Activated T-cell treated with anti-CD3 and anti-CD28 coated beads, Interleukin-2, amount 50 U/mL, for 72 hours (primary cell): ENCODE data around the gene FBXO42. TPM values are rescaled to one million over a fixed set of nuclear protein-coding genes. Genes with fewer than 3 reads are reported as not detected.
"Not testable (repeated sequence)": the region's sequence is repeated elsewhere in the genome, so short reads cannot be mapped to it uniquely, and the experiment has no call there.

Source experiments
- ATAC-seq, 2 donors: fragments of 150-1000 bp; cut with Tn5 transposase; replicated peaks in 1 of 2; 2 replicates each; pipeline ENCODE4 v1.10.0; 2021; ENCODE audit warnings: moderate library complexity in 2 of 2, mild to moderate bottlenecking in 1 of 2
- DNase-seq, 2 donors: peaks; one replicate each; pipeline ENCODE4 v3.0.0; 2021 to 2022; ENCODE audit warnings: mixed read lengths in 1 of 2
- H3K27ac Mint-ChIP-seq: one replicate; pipeline ENCODE4 v1.8.0; 2022; ENCODE audit warnings: mild to moderate bottlenecking, moderate library complexity, mixed read lengths
- H3K27me3 Mint-ChIP-seq: one replicate; pipeline ENCODE4 v1.8.0; 2022; ENCODE audit warnings: low read depth, mixed read lengths
- H3K36me3 Mint-ChIP-seq, 2 donors: one replicate each; pipeline ENCODE4 v1.8.0; 2022; ENCODE audit warnings: mixed read lengths in 2 of 2, mild to moderate bottlenecking in 1 of 2; ENCODE audit not compliant: insufficient read depth in 2 of 2
- H3K4me1 Mint-ChIP-seq: one replicate; pipeline ENCODE4 v1.8.0; 2022; ENCODE audit warnings: low read depth, mixed read lengths
- H3K4me3 Mint-ChIP-seq, 2 donors: one replicate each; pipeline ENCODE4 v1.8.0; 2022; ENCODE audit warnings: mild to moderate bottlenecking in 2 of 2, mixed read lengths in 2 of 2, moderate library complexity in 2 of 2
- H3K9me3 Mint-ChIP-seq, 2 donors: one replicate each; pipeline ENCODE4 v1.8.0; 2022; ENCODE audit warnings: mixed read lengths in 2 of 2
- total RNA-seq, 2 donors: library from RNA; stranded (reverse); gene quantifications; one replicate each; pipeline ENCODE4 v1.2.3, GENCODE V29; 2022

FBXO42 gene
- total RNA-seq, 2 donors from 2014 or later = 18.2 to 23.7 TPM

DNA sequence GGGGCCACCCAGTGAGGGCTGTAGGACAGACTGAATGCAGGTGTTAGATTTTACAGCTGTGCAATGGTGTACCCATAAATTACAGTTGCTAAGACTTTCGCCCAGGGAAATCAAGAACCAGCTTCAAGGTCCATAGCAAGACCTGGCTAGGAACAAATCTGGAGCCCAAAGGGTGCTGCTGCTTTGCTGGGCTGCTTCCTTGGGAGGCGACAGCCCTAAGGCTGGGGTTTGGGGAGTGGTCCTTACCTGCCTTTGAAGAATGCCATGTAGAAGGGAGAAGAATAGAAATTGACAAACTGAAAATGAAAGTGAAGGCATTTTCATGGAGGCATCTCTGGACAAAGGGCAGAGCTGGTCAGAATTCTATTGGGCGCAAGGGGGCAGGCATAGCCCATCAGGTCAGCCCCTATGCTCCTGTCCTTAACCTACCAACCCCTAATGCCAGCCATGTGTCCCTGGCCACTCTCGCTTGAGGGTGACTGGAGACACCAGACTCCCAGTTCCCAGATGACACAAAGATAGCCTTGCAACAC is 132.2 kb downstream of the FBXO42 start:
- Mint-ChIP-seq H3K4me3 (no peak overlapping the region), H3K27ac (no peak overlapping the region), H3K9me3 (no peaks in the 10 kb centered on the region), H3K4me1 (peaks cover 30% of the 10 kb centered on the region), H3K27me3 (peaks cover 6% of the 10 kb centered on the region), H3K36me3 (no peaks in the 10 kb centered on the region)
- ATAC-seq (no peak), DNase-seq (no peak)

- ATAC-seq (no peak), DNase-seq (no peak)
- Mint-ChIP-seq H3K9me3 (no peaks in the 10 kb centered on the region), H3K36me3 (no peaks in the 10 kb centered on the region), H3K27me3 (no peaks in the 10 kb centered on the region), H3K4me3 (no peak overlapping the region), H3K27ac (no peak overlapping the region), H3K4me1 (peaks cover 30% of the 10 kb centered on the region)
These were observed 133.6 kb downstream of the FBXO42 start for GRCh38 chr1:16218674-16219071.

DNA sequence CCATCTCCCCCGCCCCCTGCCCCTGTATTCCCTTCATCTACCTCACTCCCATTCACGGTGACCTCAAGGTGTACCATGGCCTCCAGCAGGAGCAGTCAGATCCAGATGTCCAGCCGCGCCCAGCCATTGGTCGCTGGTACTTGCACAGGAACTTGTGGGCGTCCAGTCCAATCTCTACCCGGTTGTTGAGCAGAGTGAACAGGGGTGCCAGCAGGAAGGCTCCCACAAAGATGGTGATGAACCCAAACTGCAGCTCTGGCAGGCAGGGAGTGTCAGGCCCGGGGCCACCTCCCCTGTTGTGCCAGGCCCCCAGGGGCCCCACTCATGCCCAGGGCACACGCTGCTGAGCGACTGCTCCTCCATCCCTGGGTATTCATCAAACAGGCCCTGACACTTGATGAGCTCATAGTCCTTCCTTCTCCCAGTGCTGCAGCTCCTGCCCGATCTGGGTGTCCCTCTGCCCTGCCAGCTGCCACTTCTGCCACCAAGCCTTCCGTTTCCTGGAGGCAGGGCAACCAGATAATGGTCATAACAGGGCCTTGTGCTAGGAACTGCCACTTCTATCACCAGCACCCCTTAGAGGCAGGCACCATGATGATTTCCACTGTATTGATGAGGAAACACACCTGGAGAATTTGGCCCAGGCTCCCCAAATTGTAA is 134.1 kb downstream of the FBXO42 start:
- Mint-ChIP-seq H3K9me3 (no peaks in the 10 kb centered on the region), H3K27me3 (no peaks in the 10 kb centered on the region), H3K27ac (no peak overlapping the region)

DNA sequence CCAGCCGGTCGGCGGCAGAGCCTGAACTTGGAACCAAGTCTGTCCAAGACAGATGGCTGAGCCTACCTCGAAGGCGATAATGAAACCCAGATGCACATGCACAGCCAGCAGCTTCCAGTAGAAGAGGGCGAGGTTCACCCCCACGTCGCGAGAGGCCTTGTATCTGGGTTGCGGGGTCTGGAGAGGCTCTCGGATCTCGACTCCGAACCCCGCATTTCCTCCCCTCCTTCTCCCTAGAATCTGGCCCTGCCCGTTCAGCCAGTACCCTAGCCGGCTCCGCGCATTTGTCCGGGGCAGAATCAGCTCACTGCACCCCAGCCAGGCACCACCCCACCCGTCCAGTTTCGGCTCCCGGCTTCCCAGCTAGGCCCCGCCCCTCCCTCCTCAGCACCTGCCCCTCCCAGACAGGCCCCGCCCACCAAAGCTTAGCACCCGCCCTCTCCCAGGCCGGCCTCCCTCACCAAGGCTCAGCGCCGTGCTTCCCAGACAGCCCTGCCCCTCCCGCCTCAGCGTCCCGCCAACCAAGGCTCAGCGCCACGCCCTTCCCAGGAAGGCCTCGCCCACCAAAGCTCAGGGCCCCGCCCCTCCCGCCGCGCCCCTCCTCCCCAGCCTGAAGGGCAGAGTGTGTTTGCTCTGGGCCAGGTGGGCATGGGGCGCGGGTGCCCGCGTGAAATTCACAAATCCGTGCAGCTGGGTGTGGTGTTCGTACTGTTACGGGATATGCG is 135.1 kb downstream of the FBXO42 start:
- peak; percentile 96 for DNase-seq
- Mint-ChIP-seq H3K27ac (no peak overlapping the region), H3K36me3 (no peaks in the 10 kb centered on the region), H3K9me3 (no peaks in the 10 kb centered on the region), H3K4me1 (peaks cover 30% of the 10 kb centered on the region), H3K4me3 (peak overlapping the region; percentile 87 to 97), H3K27me3 (no peaks in the 10 kb centered on the region)
- peak; percentile 95 to 97 for ATAC-seq

More for the DNA sequence above, 134.1 kb downstream of the FBXO42 start:
- peaks cover 30% of the 10 kb centered on the region for H3K4me1 Mint-ChIP-seq
- DNase-seq = no peak
- peak overlapping the region in 1 of 2 donors; percentile 34 for H3K4me3 Mint-ChIP-seq
- no peaks in the 10 kb centered on the region for H3K36me3 Mint-ChIP-seq
- ATAC-seq = no peak

DNA sequence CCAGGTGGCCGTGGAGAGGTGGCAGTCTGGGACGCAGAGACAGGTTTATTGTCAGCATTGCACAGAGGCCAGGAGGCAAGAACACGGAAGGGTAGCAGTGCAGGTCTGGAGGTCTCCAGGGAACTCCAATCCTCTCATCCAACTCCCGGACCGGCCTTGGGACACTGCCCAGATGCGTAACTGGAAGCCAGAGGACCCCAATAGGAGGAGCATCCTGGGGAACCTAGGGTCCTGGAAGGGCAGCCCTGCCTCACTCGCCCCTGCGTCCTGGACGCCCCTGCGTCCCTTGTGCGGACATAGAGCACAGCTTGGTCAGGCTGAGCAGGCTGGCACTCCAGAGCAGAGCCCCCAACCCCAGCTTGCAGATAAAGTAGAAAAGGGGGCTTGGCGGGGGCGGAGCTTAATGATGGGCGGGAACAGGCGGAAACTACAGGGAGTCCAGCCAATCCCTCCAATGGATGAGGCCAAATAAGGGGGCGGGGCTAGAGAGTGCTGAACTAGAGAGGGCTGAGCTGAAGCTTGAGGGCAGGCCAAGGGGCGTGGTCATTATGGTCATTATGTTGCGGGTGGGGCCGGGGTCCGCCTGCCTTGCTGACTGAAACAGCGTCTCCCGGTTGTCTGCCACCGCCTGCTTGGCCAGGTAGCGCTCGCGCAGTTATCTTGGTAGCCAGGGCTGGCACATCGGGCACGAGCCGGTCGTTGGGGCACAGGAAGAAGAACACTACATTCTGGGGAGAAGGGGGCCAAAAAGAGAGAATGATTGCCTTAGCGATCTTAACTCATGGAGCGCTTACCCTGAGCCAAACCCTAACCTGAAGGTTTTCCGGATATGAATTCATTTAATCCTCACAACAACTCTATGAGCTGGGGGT is 136.2 kb downstream of the FBXO42 start:
- Mint-ChIP-seq H3K27me3 (no peaks in the 10 kb centered on the region), H3K4me1 (peaks cover 30% of the 10 kb centered on the region), H3K27ac (peak overlapping the region; percentile 46), H3K36me3 (no peaks in the 10 kb centered on the region), H3K4me3 (peak overlapping the region; percentile 87 to 97), H3K9me3 (no peaks in the 10 kb centered on the region)
- ATAC-seq (peak; percentile 49 to 70), DNase-seq (peak; percentile 82 to 87)

DNA sequence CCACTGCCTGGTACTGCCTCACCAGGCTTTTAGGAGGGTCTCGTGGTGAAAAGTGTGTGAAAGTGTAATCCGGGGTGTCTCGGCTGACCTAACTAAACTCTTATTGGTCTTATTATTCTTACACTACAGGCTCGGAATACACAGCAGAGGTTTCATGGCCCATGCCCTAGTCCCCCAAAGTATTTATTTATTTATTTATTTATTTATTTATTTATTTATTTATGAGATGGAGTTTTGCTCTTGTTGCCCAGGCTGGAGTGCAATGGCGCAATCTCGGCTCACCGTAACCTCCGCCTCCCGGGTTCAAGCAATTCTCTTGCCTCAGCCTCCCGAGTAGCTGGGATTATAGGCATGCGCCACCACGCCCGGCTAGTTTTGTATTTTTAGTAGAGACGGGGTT is 137.0 kb downstream of the FBXO42 start:
- H3K27ac Mint-ChIP-seq, H3K9me3 Mint-ChIP-seq, H3K4me3 Mint-ChIP-seq, H3K36me3 Mint-ChIP-seq, H3K27me3 Mint-ChIP-seq, ATAC-seq, DNase-seq: not testable (repeated sequence)
- peaks cover 30% of the 10 kb centered on the region for H3K4me1 Mint-ChIP-seq

DNA sequence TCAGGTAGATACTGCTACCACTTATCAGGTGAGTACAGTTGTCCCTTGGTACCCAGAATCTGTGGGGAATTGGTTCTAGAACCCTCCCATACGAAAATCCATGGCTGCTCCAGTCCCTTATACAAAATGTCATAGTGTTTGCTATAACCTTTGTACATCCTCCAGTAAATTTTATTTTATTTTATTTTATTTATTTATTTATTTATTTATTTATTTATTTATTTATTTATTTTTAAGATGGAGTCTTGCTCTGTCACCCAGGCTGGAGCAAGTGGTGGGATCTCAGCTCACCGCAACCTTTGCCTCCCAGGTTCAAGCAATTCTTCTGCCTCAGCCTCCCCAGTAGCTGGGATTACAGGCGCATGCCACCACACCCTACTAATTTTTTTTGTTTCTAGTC is 138.7 kb downstream of the FBXO42 start:
- not testable (repeated sequence) for H3K9me3 Mint-ChIP-seq, H3K27ac Mint-ChIP-seq, H3K36me3 Mint-ChIP-seq, H3K27me3 Mint-ChIP-seq, ATAC-seq, H3K4me3 Mint-ChIP-seq, DNase-seq
- peaks cover 22% of the 10 kb centered on the region for H3K4me1 Mint-ChIP-seq

GRCh38 chr1:16213013-16213412 is 139.3 kb downstream of the FBXO42 start:
- Mint-ChIP-seq H3K27ac (no peak overlapping the region), H3K4me1 (peaks cover 20% of the 10 kb centered on the region), H3K27me3 (no peaks in the 10 kb centered on the region), H3K9me3 (no peaks in the 10 kb centered on the region), H3K36me3 (no peaks in the 10 kb centered on the region), H3K4me3 (no peak overlapping the region)
- no peak for ATAC-seq
- no peak for DNase-seq

GRCh38 chr1:16212251-16212961 is 139.9 kb downstream of the FBXO42 start, which contains the start of gene ARHGEF19:
Gene ARHGEF19, minus strand, starts transcription at chr1:16212652. Its CDS starts 3,598 bp downstream, at chr1:16209054.
- H3K4me3 Mint-ChIP-seq = no peak within 1 kb of the TSS
- peaks cover 16% of the 10 kb centered on the region for H3K4me1 Mint-ChIP-seq
- no peak within 1 kb of the TSS for H3K27ac Mint-ChIP-seq
- ATAC-seq (no peak), DNase-seq (no peak)
- H3K27me3 Mint-ChIP-seq = no peaks in the 10 kb centered on the region
- H3K9me3 Mint-ChIP-seq = no peaks in the 10 kb centered on the region
- H3K36me3 Mint-ChIP-seq = no peaks in the 10 kb centered on the region

GRCh38 chr1:16211824-16212223 is 140.5 kb downstream of the FBXO42 start:
- H3K9me3 Mint-ChIP-seq = no peaks in the 10 kb centered on the region
- no peak for DNase-seq
- H3K4me1 Mint-ChIP-seq = peaks cover 15% of the 10 kb centered on the region
- no peaks in the 10 kb centered on the region for H3K27me3 Mint-ChIP-seq
- H3K4me3 Mint-ChIP-seq = no peak overlapping the region
- no peaks in the 10 kb centered on the region for H3K36me3 Mint-ChIP-seq
- no peak for ATAC-seq
- no peak overlapping the region for H3K27ac Mint-ChIP-seq

DNA sequence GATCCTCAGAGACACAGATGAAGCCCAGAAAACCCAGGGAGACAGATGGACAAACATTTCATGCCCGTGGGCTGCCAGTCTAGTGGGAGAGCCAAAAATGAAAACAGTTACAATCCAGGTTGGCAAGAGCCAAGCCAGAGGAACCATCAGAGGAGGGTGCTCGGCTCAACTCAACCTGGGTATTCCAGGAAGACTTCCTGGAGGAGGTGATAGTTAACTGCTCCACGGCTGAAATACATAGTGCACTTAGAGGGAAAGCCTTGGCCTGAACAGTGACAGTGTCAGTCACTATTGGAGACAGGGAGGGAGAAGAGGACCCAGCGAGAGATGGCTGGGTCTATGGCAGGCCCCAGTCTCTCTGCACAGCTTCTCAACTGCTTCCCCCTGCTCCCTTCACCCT is 141.7 kb downstream of the FBXO42 start:
- no peaks in the 10 kb centered on the region for H3K27me3 Mint-ChIP-seq
- H3K9me3 Mint-ChIP-seq = no peaks in the 10 kb centered on the region
- ATAC-seq (no peak), DNase-seq (no peak)
- H3K4me1 Mint-ChIP-seq = peaks cover 5% of the 10 kb centered on the region
- H3K27ac Mint-ChIP-seq = no peak overlapping the region
- H3K36me3 Mint-ChIP-seq = no peaks in the 10 kb centered on the region
- H3K4me3 Mint-ChIP-seq = no peak overlapping the region

GRCh38 chr1:16209847-16210407 is 142.4 kb downstream of the FBXO42 start:
- H3K36me3 Mint-ChIP-seq = no peaks in the 10 kb centered on the region
- no peaks in the 10 kb centered on the region for H3K27me3 Mint-ChIP-seq
- DNase-seq (no peak), ATAC-seq (no peak)
- H3K27ac Mint-ChIP-seq = no peak overlapping the region
- no peak overlapping the region for H3K4me3 Mint-ChIP-seq
- peaks cover 5% of the 10 kb centered on the region for H3K4me1 Mint-ChIP-seq
- no peaks in the 10 kb centered on the region for H3K9me3 Mint-ChIP-seq
